Thyroid gland (tissue), 4 donors: ENCODE data around the gene PAGE1. TPM values are rescaled to one million over a fixed set of nuclear protein-coding genes. Genes with fewer than 3 reads are reported as not detected.
"Not testable (repeated sequence)": the region's sequence is repeated elsewhere in the genome, so short reads cannot be mapped to it uniquely, and the experiment has no call there.

Experiments
- DNase-seq, 2 donors: peaks; one replicate each; pipeline ENCODE4 v3.0.0-alpha.2; 2019
- H3K27ac ChIP-seq, 3 donors: fragments of 200-600 bp; sonication (generic); 1 replicate in 2 of 3; 2 replicates in 1 of 3; pipeline ENCODE4 v1.5.1; 2016 to 2019; ENCODE audit warnings: mild to moderate bottlenecking in 1 of 3, moderate library complexity in 1 of 3
- H3K27me3 ChIP-seq: fragments of 200-600 bp; sonication (generic); one replicate; pipeline ENCODE4 v1.5.1; 2019
- H3K36me3 ChIP-seq, 2 donors: fragments of 200-600 bp; sonication (generic); one replicate each; pipeline ENCODE4 v1.5.1; 2016 to 2019
- H3K4me1 ChIP-seq, 2 donors: fragments of 200-600 bp; sonication (generic); one replicate each; pipeline ENCODE4 v1.5.1; 2017 to 2019
- H3K4me3 ChIP-seq, 3 donors: fragments of 200-600 bp; sonication (generic); replicated peaks in 1 of 3; 1 replicate in 2 of 3; 2 replicates in 1 of 3; pipeline ENCODE4 v1.5.1; 2016; ENCODE audit warnings: mild to moderate bottlenecking in 1 of 3
- H3K9me3 ChIP-seq: fragments of 200-600 bp; sonication (generic); one replicate; pipeline ENCODE4 v1.5.1; 2017
- POLR2A ChIP-seq, 2 donors: fragments of 450-650 bp; IDR thresholded peaks; one replicate each; pipeline ENCODE4 v1.6.1; 2017; ENCODE audit warnings: antibody characterized with exemption in 2 of 2, mild to moderate bottlenecking in 2 of 2, moderate library complexity in 1 of 2
- WGBS, 2 donors: methylation state at CpG; one replicate each; pipeline ENCODE4 v1.1.5; 2017; 5-methylcytosine and 5-hydroxymethylcytosine counted together
- intact Hi-C: fragments of 100-400 bp; cut with DNase I; formaldehyde crosslinking; loops from one replicate; pipeline ENCODE4 v1.15.1; 2023
- total RNA-seq, 4 donors: library from RNA; depleted of rRNA; stranded (reverse); fragments of >200 nt; gene quantifications; one replicate each; pipeline ENCODE4 v1.2.3, GENCODE V29; 2016
- TF ChIP-seq, protein P1 (sequence below), 6 experiments: fragments of 200-600 bp in 3 of 6; fragments of 450-650 bp in 3 of 6; sonication (generic) in 3 of 6; IDR thresholded peaks; one replicate each; pipeline ENCODE4 v1.5.1; 2016 to 2019; ENCODE audit warnings: antibody characterized with exemption in 6 of 6, mild to moderate bottlenecking in 2 of 6, inconsistent platforms in 1 of 6, moderate library complexity in 1 of 6

The PAGE1 gene
- total RNA-seq, 4 donors from 2014 or later, result not detected

DNA sequence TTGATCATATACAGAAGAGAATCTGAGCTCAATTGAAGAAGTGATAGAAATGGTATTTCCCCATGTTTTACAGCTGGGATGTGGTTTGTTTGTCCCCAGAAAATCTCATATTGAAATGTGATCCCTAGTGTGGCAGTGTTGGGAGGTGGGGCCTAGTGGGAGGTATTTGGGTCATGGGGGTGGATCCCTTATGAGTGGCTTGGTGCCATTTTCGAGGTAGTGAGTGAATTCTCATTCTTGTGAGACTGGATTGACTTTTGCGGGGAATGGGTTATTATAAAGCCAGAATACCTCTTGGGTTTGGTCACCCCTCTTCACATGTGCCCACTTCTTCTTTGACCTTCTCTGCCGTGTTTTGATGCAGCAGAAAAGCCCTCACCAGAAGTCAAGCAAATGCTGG, 29.6 kb upstream of the PAGE1 start:
- no peak for TF ChIP-seq POLR2A (IDR thresholded peaks at IDR 0.05)
- TF ChIP-seq, protein P1, sequence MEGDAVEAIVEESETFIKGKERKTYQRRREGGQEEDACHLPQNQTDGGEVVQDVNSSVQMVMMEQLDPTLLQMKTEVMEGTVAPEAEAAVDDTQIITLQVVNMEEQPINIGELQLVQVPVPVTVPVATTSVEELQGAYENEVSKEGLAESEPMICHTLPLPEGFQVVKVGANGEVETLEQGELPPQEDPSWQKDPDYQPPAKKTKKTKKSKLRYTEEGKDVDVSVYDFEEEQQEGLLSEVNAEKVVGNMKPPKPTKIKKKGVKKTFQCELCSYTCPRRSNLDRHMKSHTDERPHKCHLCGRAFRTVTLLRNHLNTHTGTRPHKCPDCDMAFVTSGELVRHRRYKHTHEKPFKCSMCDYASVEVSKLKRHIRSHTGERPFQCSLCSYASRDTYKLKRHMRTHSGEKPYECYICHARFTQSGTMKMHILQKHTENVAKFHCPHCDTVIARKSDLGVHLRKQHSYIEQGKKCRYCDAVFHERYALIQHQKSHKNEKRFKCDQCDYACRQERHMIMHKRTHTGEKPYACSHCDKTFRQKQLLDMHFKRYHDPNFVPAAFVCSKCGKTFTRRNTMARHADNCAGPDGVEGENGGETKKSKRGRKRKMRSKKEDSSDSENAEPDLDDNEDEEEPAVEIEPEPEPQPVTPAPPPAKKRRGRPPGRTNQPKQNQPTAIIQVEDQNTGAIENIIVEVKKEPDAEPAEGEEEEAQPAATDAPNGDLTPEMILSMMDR (IDR thresholded peaks at IDR 0.05), result no peak
- intact Hi-C loops, result no loop called here
- Histone ChIP-seq H3K36me3 (no peaks in the 10 kb centered on the region), H3K27ac (no peak overlapping the region), H3K9me3 (no peaks in the 10 kb centered on the region), H3K4me1 (no peaks in the 10 kb centered on the region), H3K27me3 (no peaks in the 10 kb centered on the region), H3K4me3 (no peak overlapping the region)
- DNase-seq, result no peak
- 67 to 71% methylated on average over 1 to 3 of the region's 3 CpGs for WGBS, 2 donors

DNA sequence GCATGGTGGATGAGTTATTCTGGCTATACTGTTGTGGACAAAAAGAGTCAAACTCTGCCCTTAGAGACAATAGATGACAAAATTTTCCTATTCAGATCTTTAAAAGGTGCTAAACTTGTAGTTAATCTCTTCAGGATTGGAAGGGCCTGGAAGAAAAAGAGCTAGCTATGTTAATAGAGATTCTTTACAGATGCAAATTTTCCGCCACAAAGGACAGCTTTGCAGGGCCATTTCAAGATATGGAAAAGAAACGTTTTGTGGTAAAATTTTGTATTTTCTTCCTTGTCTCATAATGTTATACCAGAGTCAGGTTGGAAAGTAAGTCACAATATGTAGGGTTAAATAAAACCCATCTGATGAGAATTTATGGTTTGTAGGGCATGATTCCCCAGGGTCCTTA, 24.3 kb upstream of the PAGE1 start:
- H3K27me3 ChIP-seq, intact Hi-C loops, H3K36me3 ChIP-seq, H3K27ac ChIP-seq, H3K9me3 ChIP-seq, H3K4me1 ChIP-seq, H3K4me3 ChIP-seq, DNase-seq: not testable (repeated sequence)
- WGBS, 2 donors, result 56 to 58% methylated on average over 2 of the region's 2 CpGs

DNA sequence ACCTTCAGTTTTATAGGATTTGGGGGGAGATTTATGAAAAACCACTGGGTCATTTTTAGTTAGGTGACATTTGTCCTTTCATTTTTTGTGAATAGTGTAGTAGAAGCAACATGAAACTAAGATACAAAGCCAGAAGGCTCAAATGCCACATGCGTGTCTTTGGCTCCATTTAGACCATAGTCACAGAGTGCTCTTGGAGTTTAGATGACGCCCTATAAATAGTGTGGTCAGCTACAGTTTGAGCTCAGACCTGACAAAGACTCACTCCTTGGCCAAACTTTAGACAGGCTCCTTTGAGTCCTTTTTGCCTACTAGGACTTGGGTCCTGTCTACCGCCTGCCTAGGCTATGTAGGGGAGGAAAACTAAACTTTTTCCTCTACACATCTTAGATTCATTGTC, 16.8 kb upstream of the PAGE1 start:
- TF ChIP-seq POLR2A (IDR thresholded peaks at IDR 0.05), result no peak
- TF ChIP-seq, protein P1 (IDR thresholded peaks at IDR 0.05), result no peak
- Histone ChIP-seq H3K27me3 (no peaks in the 10 kb centered on the region), H3K4me1 (no peaks in the 10 kb centered on the region), H3K9me3 (no peaks in the 10 kb centered on the region), H3K4me3 (no peak overlapping the region), H3K36me3 (no peaks in the 10 kb centered on the region), H3K27ac (no peak overlapping the region)
- WGBS, 2 donors, result 97 to 100% methylated on average over 2 to 3 of the region's 3 CpGs
- intact Hi-C loops, result no loop called here
- DNase-seq, result no peak

DNA sequence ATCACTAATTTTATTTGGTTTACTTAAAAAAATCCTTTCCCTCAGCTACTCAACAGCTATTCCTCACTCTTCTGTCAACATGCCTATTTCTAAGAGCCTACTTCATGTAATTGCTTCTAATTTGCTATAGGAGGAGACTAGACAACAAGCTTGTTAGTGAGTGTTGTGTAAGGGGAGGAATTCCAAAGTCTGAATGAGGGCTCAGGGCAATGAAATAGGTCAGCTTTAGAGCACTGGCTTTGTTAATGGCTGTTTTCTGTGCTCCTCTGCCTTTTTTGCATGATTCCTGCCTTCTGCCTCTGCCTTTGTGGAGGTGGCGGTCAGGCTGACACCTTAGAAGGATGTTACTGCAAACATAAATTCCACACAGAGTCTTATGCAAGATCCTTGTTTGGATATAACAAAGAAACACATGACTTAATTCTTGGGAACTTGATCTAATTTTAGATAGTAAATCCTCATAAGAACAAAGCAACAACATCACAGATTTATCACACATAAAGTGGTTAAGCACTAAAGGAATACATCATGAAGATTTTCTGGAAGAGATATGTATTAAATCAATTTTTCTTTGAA, 15.0 kb upstream of the PAGE1 start:
- no peaks in the 10 kb centered on the region for H3K27me3 ChIP-seq
- 88 to 94% methylated on average over 1 of the region's 1 CpG for WGBS, 2 donors

DNA sequence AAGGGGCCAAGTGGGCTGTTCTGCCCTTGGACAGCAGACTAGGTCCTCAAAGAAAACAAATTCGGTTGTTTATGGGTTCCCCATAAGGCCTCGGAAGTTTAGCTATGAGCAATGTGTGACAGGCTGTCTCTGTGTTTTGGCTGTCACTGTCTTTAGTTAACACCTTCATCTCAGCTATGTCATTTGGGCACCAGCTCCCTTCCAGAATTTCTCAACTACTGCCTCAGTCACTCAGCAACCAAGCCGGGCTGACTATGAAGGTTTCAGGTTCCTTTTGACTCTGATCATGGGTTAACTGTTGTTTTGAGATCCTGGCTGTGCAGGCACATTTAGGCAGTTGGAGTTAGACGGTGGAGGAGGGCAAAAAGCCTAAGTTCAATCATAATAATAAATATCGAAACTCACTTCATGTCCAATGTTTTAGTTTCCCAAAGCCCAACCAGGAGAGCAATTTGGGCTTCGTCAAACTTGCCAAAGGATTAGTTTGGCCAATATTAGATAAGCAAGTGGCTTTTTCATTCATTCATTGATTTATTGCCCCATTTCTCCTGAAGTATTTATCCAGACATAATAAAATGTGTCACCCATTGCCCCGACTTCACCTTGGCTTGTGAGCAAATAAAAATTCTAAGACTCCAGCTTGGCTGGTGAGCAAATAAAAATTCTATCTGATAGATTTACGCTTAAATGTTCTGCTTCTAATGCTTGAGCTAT, 9.1 kb upstream of the PAGE1 start:
- no peaks in the 10 kb centered on the region for H3K27me3 ChIP-seq
- no peak overlapping the region for H3K4me3 ChIP-seq
- no peaks in the 10 kb centered on the region for H3K36me3 ChIP-seq
- H3K9me3 ChIP-seq, result no peaks in the 10 kb centered on the region
- no peak for DNase-seq
- WGBS, 2 donors, result 67 to 74% methylated on average over 8 of the region's 8 CpGs
- H3K27ac ChIP-seq, result no peak overlapping the region
- intact Hi-C loops, result no loop called here
- no peak for TF ChIP-seq POLR2A (IDR thresholded peaks at IDR 0.05)
- TF ChIP-seq, protein P1 (IDR thresholded peaks at IDR 0.05), result no peak
- H3K4me1 ChIP-seq, result no peaks in the 10 kb centered on the region

More for the DNA sequence above, 15.0 kb upstream of the PAGE1 start:
- no peaks in the 10 kb centered on the region for H3K36me3 ChIP-seq
- intact Hi-C loops, result no loop called here
- H3K9me3 ChIP-seq, result no peaks in the 10 kb centered on the region
- no peak overlapping the region for H3K4me3 ChIP-seq
- H3K4me1 ChIP-seq, result no peaks in the 10 kb centered on the region
- TF ChIP-seq POLR2A (IDR thresholded peaks at IDR 0.05), result no peak
- TF ChIP-seq, protein P1 (IDR thresholded peaks at IDR 0.05), result no peak
- no peak overlapping the region for H3K27ac ChIP-seq
- DNase-seq, result no peak
